GM19467 (cell line): Measurements from ENCODE around the gene PLK3.
"Not testable (repeated sequence)": the region's sequence is repeated elsewhere in the genome, so short reads cannot be mapped to it uniquely, and the experiment has no call there.

Experiments
- ATAC-seq: cut with Tn5 transposase; IDR thresholded peaks from one replicate; pipeline ENCODE4 v1.9.1; 2021; ENCODE audit warnings: mild to moderate bottlenecking, moderate library complexity; ENCODE audit not compliant: unreplicated experiment

PLK3 gene

DNA sequence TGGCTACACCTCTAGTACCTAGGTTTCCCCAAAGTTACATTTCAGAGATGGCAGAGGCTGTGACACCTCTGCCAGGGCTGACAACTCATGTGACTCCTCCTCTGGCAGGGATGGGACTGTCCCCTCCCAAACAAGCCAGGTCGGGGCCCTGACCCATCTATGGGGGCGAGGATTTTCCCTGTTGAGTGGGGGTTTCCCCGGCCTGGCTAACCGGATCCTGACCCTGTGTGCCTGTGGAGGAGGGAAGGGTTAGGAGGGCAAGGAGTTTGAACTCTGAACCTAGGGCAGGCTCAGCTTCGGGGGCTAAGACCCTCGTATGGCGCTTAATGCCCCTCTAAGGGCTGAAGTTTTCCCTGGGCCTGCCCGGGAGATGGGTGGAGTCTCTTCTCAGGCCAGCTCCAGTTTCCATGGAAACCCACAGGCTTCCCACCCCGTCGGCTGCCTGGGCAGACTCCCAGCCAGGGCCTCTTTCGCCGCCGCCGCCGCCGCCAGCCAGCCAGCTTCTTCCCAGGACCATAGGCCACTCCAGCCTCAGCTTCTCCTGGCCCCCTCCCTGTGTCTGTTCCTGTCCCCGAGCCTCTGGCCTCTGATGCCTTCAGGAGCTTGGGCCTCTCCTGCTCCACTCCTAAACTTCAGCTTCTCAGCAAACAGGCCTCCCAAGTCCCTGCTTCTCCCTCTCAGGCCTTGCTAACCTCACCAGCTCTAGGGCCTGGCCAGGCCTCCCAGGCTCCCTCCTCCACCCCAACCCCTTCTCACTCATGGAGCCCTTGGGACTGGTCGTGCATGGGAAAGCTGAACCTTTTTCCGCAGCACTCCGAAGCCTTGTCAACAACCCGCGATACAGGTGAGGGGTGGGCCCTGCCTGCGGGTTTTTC, 8.1 kb downstream of the PLK3 start, which contains the start of gene BTBD19:
BTBD19 (plus strand) TSS at position 461 of the 875 bp plus-strand sequence; CDS start at position 759, 298 bp downstream.
- ATAC-seq = no peak

DNA sequence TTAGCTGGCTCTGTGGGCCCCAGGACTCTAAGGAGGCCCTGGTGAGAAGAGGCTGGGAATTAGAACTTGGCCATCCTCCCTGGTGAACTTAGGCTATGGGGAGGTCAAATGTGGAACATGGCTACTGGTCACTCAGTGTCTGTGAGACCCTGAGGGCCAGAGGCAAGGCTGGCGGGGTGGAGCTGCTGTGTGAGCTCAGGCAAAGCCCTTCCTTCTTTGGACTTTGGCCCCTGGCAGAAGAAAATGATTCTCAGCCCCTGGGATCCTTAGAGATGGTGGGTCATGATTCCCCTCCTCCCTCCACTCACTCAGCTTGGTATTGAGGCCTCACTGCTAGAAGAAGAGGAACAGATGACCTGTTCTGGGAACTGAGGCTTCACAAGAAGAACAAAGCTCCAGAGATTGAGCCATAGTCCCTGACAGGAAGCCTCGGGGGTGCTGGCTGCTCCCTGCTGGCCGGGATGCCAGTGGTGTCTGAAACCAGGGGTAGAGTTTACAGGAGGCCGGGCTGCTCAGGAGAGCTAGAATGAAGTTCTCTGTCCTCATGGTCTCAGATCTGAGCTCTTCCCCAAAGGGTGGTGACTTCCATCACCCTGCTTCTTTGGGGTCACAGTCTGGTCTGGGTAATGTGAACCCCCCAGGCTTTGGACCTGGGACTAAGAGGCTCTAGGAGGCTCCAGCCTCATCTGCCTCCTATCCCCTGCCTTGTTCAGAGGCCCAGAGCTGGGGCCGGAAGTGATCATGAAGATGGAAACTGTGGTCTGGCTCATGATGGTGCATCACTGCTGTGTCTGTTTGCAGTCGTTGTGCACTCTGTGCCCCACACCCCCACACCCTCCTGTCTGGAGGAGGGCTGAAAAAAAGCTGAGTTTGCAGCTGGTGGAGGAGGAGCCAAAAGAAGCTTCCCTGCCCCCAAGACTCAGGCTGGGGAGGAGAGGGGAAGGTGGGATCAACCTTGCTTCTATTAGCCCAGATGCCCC, 9.1 kb downstream of the PLK3 start:
- ATAC-seq = peak; percentile 34

DNA sequence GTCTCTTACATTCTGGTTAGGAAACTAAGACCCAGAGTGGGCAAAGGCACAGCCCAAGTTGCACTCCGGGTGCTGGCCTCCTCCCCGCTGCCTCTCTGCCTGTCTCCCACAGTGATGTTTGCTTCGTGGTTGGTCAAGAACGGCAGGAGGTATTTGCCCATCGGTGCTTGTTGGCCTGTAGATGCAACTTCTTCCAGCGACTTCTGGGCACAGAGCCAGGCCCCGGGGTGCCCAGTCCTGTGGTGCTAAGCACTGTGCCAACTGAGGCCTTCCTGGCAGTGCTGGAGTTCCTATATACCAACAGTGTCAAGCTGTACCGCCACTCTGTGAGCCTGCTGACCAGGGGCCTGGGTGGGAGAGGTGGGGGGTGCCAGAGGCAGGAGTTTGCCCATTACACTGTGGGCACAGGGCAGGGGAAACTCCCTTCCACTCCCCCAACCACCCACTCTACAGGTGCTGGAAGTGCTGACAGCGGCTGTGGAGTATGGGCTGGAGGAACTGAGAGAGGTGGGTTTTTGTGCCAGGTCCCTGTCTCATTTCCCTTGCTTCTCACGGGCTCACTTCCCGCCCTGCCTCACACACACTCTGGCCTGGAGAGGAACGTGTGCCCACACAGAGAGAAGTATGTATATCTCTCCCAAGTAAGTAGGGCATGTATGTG, 10.1 kb downstream of the PLK3 start:
- ATAC-seq = no peak

DNA sequence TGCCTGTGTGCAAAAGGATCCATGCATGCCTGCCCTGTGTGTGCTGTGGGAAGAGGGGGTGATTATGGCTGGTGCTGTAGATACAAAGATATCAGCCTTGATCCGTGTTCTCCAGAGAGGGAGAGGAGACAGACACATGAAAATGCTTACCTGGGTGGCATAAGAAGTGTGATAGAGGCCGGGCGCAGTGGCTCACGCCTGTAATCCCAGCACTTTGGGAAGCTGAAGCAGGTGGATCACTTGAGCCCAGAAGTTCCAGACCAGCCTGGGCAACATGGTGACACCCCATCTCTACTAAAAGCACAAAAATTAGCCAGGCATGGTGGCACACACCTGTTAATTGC, 10.6 kb downstream of the PLK3 start:
- not testable (repeated sequence) for ATAC-seq

DNA sequence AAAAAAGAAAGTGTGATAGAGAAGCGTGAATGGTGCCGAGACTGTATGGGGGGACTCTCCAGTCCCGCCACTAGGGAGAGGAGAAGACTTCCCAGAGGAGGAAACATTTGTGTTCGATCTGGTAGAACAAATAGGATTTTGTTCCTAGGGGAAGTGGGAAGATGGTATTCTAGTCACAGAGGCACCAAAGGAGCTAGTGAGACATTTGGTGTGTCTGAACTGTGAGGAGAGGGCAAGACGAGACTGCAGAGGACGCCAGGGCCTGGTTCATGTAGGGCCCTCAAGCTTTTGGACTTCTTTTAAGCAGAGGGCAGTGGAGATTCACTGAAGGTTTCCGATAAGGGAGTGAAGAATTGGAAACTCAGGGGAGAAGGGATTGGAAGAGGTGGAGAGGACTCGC, 11.1 kb downstream of the PLK3 start:
- no peak for ATAC-seq

DNA sequence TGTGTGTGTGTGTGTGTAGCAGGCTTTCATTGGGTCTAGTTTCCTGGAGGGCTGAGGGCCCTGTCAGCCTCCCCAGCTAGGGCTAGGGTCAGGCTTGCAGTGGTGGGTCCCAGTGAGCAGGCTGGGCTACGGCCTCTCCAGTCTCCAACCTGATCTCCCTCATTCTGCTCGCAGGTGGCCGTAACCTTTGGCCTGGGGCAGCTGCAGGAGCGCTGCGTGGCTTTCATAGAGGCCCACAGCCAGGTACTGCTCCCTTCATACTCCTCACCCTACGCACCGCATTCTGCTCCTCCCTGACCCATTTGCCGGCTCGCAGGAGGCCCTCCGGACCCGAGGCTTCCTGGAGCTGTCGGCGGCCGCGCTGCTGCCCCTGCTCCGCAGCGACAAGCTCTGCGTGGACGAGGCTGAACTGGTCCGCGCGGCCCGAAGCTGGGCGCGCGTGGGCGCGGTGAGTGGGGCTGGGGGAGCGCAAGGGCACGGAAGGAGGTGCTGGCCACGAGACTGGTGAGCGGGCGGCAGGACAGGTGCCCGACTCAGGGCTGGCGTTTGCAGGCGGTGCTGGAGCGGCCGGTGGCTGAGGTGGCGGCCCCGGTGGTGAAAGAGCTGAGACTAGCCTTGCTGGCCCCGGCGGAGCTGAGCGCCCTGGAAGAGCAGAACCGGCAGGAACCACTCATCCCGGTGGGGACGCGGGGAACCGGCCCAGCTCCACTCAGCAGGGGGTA, 12.8 kb downstream of the PLK3 start:
- no peak for ATAC-seq

DNA sequence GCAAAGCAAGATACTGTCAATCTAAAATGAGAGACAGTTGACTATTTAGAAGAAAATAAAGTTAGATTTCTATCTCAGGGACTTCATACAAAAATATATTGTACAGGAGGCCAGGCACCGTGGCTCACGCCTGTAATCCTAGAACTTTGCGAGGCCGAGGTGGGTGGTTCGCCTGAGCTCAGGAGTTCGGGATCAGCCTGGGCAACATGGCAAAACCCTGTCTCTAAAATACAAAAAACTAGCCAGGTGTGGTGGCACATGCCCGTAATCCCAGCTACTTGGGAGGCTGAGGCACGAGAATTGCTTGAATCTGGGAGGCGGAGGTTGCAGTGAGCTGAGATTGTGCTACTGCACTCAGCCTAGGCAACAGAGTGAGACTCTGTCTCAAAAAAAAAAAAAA, 15.7 kb downstream of the PLK3 start:
- not testable (repeated sequence) for ATAC-seq

DNA sequence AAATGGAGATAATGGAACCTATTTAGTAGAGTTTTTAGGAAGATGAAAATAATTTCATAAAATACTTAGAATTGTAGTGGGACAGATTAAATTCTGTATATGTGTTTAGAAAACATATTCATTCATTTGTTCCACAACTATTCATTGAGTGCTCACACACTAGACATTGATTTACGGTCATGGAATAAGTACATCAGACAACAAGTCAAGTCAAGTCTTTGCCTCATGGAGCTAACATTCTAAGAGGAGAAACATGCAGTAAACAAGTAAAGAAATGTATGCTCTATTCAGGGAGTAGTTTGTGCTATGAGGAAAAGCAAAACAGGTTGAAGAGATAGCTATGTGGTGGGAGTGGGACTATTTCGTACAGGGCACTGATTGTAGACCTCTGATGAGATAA, 17.1 kb downstream of the PLK3 start:
- ATAC-seq = no peak

DNA sequence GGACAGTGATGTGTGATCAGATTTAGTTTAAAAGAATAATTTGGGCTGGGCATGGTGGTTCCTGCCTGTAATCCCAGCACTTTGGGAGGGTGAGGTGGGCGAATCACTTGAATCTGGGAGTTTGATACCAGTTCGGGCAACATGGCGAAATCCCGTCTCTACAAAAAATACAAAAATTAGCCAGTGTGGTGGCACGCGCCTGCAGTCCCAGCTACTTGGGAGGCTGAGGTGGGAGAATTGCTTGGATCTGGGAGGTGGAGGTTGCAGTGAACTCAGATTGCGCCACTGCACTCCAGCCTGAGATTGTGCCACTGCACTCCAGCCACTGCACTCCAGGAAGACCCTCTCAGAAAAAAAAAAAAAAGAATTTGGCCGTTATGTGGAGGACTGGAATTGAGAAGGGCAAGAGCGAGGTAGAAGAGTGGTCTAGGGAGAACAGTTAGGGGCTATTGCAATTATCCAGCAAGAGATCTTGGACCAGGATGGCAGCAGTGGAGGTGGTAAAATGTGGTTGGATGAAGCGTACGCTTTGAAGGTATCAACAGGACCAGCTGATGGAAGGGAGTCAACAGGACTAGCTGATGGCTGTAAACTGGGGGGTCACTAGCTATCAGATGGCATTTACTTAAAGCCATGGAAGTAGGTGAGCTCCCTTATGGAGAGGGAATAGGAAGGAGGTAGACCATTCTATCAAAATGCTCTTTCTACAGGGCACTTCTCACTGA, 17.8 kb downstream of the PLK3 start:
- ATAC-seq = no peak

DNA sequence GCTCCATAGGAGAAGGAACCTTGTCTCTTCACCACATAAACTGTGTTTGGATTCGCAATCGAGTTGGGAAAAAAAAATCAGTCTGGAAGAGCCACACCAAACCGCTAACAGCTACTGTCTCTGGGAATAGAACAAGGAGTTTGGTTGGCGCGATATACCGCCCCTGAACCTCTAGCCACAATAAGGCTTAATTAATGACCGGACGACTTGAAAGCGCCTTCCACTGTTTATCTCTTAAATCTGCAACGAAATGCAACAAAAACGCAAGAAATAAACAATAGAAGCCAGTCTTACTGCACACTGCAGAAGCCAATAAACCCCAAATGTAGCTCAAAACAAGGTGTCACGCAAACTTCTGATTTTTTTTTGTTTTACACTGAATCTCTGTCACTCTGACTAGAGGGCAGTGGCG, 19.0 kb downstream of the PLK3 start:
- no peak for ATAC-seq

DNA sequence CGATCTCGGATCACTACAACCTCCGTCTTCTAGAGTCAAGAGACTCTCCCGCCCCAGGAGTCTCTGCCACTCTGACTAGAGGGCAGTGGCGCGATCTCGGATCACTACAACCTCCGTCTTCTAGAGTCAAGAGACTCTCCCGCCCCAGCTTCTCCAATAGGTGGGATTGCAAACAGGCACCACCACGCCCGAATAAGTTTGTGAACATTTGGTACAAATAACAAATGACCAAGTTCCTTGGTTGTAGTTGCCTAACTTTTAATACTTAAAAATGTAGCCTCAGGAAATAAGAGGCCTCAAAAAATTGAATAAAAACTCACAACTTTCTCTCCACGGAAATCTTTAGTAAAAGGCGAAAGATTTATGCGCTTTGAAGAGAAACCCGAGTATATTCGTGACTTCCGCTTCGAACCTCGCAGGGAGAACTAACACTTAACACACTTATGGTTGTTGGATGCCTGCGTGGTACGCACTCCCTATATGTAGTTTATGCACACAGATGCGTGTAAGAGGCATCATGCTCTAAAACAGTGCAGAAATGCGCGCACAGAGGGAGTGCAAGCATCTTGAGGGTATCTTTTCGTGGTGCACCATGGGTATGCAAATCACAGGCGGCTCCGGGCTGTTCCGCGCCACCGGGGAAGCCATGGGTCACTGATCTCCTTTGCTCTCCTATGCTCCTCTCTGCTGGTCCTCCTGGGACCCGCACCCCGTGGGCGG, 19.6 kb downstream of the PLK3 start:
- ATAC-seq = peak; percentile 66

DNA sequence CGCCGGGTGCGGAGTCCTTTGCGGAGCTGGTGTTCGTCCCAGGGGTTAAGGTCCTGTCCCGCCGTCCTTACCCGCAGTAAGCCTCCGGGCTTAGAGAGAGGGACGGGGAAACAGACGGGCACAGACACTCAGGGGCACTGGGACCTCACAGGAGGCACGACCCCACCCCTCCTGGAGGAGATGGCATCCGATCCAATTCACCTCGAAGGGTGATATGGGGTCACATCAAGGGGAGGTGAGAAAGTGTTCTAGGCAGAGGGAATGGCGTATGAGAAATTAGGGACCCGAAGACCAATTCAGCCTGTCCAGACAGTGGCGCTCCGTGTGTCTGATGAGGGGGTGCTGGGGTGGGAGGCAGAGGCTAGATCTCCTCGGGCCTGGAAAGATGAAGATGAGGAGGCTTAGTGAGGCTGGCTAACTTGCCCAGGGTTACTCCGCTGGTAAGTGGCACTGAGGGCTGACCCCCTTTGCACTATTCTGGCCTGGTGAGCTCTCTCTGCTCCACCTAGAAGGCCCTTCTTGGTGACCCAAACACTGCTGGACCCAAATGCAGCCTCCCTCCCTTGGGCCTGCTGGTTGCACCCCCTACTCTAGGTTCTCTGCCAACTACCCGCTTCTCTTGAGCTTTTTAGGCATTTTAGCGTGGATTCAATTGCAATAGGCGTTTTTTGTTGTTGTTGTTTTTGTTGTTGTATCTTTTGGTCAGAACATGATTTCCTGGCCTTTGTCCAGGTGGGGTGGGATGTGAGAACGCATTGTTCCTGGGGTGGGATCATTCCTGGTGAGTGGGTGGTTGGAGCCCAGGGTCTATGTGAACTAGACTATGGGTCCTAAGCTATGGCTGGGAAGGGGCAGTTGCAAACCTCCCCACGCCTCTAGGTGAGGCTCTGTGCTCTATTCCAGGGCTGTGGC, 20.4 kb downstream of the PLK3 start:
- ATAC-seq = no peak

DNA sequence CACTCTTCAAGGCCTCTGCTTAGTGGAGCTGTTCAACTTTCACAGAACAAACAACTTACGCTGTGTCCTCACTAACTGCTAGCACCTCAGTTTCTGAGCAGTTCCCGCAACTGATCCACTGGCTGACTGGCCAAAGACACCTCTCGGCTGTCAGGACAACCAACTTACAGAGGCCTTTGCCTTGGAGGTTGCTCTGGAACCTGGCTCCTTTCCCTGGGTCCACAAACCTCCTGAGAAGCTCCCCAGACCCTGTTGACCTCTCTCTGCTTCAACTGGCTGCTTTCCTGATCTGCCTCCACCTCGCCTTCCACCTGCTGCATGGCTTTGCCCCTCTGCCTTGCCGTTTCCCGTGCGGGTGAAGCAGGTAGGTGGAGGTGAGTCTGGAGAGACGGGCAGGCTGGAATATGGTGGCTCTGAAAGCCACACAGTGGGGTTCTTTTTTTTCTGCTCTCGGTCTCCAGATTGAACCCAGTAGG, 21.1 kb downstream of the PLK3 start:
- no peak for ATAC-seq

DNA sequence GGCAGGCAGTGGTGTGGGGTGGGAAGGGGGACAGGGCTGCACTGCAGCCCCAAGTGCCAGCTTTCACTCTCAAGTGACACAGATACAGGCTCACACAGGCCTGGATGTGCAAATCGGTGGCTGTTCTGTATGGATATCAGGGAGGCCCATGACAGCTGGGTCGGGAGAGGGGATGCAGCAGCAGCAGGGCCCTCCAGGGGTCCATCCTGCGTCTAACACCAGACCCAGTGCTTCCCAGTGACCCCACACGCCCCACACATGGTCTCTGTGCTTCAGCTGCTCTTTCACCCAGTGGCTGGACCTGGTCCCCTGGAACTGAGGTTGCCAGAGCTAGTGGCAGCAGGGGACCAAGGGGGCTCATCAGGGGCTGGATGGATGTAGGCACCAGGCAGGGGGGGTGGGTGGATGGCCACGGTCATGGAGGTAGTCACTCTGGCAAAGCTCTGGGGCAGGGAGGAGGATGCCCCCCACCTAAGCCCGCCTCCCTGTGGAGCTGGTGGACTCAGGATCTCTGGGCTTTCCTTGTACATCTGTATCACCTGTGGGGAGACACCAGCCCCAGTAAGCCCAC, 22.0 kb downstream of the PLK3 start:
- no peak for ATAC-seq

DNA sequence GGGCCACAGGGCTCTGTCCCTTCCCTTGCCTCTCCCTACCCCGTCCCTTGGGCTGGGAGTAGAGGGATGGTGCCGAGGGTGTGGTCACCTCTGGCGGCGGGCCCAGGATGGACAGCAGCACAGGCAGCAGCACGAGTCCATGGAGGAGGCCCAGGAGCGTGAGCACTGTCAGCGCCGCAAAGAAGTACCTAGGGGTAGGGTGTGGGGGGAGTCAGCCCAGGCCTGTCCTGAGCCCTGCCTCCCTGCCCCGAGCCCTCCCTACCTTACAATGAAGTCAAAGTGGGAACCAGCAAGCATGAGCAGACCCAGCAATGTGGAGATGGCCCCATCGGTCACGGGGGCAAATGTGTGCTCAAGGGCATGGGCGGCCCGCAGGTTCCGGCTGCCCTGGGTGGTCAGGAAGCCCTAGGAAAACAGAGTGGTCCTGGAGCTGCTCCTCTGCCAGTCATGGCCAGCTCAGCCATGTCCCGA, 22.8 kb downstream of the PLK3 start:
- no peak for ATAC-seq

DNA sequence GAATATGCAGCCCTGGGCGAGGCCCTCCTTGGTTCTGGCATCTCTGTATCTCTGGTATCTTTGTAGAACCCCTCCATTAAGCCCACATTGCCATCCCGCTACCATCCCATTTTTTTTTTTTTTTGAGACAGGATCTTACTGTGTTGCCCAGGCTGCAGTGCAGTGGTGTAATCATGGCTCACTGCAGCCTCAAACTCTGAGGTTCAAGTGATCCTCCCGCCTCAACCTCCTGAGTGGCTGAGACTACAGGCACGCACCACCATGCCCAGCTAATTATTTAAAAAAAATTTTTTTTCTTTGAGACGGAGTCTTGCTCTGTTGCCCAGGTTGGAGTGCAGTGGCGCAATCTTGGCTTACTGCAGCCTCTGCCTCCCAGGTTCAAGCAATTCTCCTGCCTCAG, 24.2 kb downstream of the PLK3 start:
- not testable (repeated sequence) for ATAC-seq

DNA sequence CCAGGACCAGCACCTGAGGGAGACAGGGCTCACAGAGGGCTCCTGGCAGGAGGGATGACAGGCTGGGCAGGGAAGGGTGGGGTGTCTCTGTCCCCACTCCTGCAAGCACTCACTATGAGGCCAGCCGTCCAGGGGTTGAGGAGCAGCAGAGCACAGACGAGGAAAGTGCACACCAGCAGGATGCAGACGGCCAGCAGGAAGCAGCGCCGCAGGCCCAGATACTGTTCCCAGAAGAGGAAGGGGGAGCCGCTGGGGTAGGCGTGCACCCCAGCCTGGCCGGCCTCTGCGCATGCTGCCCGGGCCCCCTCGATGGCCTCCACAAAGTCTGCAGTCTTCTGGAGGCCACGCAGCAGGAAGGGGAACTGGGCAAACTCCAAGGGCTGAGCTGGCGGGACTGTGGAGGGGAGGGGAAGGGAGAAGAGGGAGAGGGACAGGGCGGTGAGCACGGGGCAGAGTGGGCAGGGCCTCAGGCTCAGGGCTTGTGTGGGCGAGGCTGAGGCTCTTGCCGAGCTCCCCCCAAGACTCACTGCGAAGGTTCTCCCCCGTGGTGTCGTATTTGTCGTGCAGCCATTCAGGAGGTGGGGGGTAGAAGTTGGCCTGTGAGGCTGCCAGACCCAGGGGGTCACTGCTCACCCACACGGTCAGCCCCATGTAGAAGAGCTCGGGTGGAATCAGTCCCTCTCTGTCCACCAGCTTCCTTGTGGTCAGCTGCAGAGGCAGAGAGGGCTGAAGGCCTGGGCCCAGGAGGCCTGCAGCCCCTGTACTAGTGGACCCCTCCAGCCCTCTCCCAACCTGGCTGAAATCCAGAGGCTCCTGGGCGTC, 26.4 kb downstream of the PLK3 start:
- no peak for ATAC-seq
